Dedifferentiated amniotic fluid mesenchymal stem cell (primary cell): Measurements from ENCODE around the gene BMAL1.

Source experiments
- DNase-seq: peaks from one replicate; pipeline ENCODE4 v3.0.0-alpha.2; 2016; ENCODE audit errors: extremely low spot score

Gene BMAL1

GRCh38 chr11:13261591-13262061 lies 16.0 kb upstream of the BMAL1 start:
- peak; percentile 74 for DNase-seq

DNA sequence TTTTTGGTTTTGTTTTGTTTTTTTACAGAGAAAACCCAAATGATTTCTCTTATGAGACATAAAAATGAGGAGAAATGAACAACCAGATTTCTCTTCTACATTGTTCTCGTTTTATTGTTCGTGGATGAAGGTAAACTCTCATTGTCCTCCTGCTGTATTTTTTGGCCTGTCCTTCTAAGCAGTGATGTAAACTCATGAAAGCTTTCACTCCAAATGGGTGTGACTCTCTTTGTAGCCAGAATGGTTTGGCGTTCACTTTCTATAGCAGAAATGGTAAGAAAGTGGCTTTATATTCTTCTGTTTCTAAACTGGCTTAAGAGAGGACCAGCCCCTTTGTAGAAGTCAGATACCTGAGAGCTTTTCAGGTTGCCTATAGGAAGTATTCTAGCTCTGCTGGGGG lies 15.5 kb upstream of the BMAL1 start:
- peak; percentile 45 for DNase-seq

GRCh38 chr11:13268791-13269190 lies 8.8 kb upstream of the BMAL1 start:
- DNase-seq = no peak

GRCh38 chr11:13269775-13270174 lies 7.8 kb upstream of the BMAL1 start:
- DNase-seq = no peak

- DNase-seq = no peak
Measured at GRCh38 chr11:13271060-13271693, 6.4 kb upstream of the BMAL1 start.

- no peak for DNase-seq
Measured at GRCh38 chr11:13276454-13276831, 1.1 kb upstream of the BMAL1 start.

GRCh38 chr11:13276832-13277767 lies 490 bp upstream of the BMAL1 start:
- peak; percentile 91 for DNase-seq

DNA sequence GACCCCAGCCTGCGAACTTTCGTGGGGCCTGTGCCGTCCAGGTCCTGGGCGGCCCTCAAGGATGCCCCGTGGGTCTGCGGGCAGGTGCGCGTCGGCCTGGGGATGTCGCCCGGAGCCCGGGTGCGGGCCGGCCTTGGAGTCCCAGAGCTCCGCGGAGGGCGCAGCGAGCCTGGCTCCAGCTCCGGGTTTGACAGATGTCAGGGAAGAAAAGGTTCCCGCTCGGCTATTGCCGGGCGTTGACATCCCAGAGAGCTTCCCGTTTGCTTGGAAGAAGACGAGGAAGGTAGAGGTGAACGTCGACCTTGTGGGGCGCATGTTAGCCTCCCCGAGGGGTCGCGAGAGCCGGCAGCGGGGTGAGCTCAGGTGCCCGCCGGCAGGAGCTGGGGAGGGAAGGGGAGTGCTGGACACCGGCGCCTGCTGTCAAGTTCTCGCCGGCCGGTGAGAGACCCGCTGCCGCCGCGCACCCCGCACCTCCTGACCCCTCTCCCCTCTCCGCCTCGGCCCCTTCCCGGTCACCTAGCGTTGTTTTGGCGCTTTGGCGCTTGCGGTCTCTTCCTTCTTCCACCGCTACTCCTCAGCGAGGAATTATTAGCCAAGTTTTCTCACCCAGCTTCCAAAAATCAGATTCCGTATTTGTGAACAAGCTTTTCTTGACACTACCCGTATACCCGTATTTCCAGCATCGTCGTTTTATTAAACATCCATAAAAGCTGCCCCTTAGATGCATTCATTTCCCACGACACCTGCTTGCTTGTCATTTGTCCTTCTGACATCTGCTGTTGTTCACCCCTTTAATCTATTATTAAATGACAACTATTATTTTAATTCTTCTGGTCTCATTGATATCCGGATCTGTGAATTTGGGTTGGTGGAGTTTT lies 1.3 kb downstream of the BMAL1 start:
- DNase-seq = no peak

DNA sequence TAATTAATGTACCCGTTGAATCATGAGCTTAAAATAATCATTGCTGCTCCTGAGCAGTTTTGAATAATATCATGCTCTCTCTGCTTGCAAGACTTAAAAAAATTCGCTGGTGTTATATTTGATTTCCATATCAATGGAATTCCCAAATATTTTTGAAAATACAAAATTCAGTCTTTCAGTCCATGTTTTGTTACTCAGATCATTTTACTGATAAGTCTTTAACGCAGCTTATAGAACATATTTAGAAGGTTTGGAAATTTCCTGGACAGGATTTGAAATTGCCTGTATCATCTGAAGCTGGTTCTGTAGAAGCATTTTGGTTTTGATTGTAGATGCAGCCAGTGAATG lies 1.9 kb downstream of the BMAL1 start:
- DNase-seq = no peak

DNA sequence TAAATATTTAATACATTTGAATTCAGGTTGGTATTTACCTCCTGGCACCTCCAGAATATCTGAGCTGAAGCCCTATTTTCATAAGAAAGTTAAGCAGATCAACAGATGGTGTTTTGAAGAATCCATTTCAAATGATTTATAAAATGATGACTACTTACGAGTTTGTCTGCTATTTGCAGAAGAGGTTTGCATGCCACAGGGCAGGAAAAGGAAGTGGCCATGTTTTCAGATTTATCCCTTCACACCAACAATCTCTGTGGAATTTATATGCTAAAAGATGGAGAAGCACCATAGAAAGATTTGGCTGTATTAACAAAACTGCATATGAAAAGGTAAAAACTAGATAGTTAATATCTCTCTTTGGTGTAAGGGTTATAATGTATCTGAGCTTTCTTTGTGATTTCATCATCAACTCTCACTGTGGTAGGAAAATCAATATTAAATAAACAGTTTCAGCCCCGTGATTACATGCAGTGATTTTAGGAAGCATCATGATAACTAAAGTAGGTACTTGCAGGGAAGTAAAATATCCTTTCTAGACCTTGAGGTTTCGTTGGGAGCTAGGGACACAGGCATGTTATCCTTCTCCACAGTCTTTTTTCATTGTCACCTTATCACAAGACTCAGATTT lies 2.6 kb downstream of the BMAL1 start:
- no peak for DNase-seq

DNA sequence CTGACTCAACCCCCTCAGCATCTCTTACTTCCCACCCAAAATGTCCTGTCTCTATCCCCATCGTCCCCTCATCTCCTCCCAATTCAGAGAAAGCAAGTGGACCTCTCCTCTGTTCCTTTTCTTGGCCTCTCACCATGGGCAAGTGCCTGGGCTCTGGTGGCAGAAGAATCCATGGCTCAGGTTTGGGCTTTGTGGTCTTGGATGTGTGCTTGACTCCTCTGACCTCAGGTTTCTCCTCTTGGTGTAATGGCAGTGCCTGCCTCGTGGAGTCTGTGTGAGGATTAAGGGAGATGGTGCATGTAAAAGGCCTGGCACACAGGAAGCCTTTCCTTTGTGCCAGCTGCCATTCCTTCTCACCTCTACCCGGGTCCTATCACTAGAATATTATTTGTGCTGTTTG lies 3.2 kb downstream of the BMAL1 start:
- no peak for DNase-seq

GRCh38 chr11:13283636-13284035 lies 6.0 kb downstream of the BMAL1 start:
- DNase-seq = no peak

GRCh38 chr11:13284776-13285588 lies 7.4 kb downstream of the BMAL1 start:
- DNase-seq = no peak

DNA sequence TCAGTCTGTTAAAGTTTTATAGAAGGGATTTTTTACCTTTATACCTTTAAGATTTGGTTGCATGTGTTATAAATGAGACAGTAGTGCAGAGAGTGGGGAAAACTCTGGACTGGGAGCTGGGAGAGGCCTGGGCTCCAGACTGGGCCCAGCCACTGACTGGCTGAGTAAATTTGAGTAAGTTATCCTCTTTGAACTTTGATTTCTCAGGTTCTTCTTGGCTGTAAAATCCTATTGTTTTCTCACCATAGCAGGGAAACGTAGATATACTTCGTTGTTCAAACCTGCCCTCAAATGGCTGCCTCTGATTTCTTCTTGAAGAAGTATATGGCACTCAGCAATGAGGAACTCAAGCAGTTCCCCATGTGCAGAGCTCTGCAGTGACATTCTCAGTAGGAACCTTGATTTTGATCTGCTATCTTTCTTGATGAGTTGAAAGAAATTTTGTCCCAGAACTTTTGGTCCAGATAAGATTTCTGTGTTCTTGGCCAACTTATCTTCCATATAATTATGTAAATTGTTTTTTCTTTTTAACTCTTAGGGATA lies 8.8 kb downstream of the BMAL1 start:
- DNase-seq = no peak

DNA sequence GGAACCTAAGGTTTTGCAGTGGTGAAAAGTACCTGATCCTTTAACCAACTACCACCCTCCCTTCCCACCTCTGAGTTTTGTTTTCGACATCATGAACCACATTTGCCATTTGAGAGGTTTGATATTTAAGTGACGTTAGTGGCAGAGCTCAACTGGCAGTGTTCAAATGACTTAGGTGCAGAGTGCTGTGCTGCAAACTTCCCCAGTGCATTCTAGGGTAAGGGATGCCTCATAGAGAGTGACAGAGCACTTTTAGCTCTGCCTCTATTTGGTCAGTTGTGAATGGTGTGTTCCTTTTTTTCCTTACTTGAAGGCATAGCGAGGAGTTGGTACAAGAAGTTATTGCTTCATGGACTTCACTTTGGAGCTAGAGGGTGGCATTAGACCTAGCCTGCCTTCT lies 9.4 kb downstream of the BMAL1 start:
- no peak for DNase-seq

- DNase-seq = no peak
Measured at GRCh38 chr11:13287681-13288080, 10.1 kb downstream of the BMAL1 start.

DNA sequence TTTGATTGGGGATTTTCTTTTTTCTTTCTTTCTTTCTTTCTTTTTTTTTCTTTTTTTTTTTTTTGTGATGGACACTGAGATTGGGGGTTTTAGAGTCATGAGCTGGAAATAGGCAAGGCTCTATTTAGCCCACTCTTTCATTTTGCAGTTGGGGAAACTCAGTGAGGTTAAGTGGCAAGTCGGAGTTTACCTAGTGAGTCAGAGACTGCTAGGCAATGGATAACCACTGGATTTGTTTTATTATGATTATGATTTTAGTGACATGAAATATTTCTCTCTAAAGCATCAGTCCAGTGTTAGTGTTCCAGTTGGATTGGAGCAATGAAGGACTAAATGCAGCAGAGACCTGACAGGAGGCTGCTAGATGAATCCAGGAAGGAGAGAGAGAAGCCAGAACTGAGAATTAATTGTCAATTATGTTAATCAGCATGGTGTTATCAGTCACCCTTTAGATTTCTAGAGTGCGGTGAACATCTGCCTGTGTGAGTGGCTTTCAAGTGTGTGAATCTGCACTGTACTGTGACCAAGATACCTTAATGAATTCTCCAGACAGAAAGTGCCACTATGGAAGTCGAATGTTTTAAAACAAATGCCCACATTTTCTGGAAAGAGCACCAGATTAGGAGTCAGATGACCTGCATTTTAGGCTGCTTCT lies 10.9 kb downstream of the BMAL1 start:
- DNase-seq = no peak

- no peak for DNase-seq
Measured at GRCh38 chr11:13289081-13289480, 11.5 kb downstream of the BMAL1 start.

- no peak for DNase-seq
Measured at GRCh38 chr11:13290221-13290980, 12.8 kb downstream of the BMAL1 start.
